GM12892 (cell line): Measurements from ENCODE around the gene UBXN2A.
"Not testable (repeated sequence)": the region's sequence is repeated elsewhere in the genome, so short reads cannot be mapped to it uniquely, and the experiment has no call there.

ENCODE experiments used
- DNase-seq: peaks from one replicate; pipeline ENCODE4 v3.0.0; 2011; ENCODE audit not compliant: insufficient read length
- FAIRE-seq: peaks from 2 replicates; lab custom pipeline; 2011; peaks lifted over from hg19 to GRCh38; lab: Jason Lieb, UNC
- POLR2A ChIP-seq: IDR thresholded peaks from 2 replicates; pipeline ENCODE4 v1.6.1; 2011; ENCODE audit warnings: low read depth, low read length, control low read depth
- POLR2AphosphoS5 ChIP-seq: IDR thresholded peaks from 2 replicates; pipeline ENCODE4 v1.6.1; 2011; ENCODE audit warnings: low read depth, low read length, control low read depth
- TAF1 ChIP-seq: IDR thresholded peaks from 2 replicates; pipeline ENCODE4 v1.6.1; 2011; ENCODE audit warnings: low read depth, mild to moderate bottlenecking, control low read depth, low read length, borderline replicate concordance

UBXN2A gene

GRCh38 chr2:23947350-23947749 is 7.1 kb downstream of the UBXN2A start:
- DNase-seq (no peak), FAIRE-seq (no peak)
- TF ChIP-seq POLR2A (no peak), TAF1 (no peak), POLR2AphosphoS5 (no peak)

DNA sequence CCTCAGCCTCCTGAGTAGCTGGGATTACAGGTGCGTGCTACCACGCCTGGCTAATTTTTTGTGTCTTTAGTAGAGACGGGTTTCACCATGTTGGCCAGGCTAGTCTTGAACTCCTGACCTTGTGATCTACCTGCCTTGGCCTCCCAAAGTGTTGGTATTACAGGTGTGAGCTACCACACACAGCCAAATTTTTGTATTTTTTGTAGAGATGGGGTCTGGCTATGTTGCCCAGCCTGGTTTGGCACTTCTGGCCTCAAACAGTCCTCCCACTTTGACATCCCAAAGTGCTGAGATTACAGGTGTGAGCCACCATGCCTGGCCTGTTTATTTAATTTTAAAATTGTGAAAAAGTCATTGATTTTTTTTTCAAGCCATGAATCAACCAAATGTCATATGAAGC is 12.3 kb downstream of the UBXN2A start:
- FAIRE-seq, DNase-seq: not testable (repeated sequence)

DNA sequence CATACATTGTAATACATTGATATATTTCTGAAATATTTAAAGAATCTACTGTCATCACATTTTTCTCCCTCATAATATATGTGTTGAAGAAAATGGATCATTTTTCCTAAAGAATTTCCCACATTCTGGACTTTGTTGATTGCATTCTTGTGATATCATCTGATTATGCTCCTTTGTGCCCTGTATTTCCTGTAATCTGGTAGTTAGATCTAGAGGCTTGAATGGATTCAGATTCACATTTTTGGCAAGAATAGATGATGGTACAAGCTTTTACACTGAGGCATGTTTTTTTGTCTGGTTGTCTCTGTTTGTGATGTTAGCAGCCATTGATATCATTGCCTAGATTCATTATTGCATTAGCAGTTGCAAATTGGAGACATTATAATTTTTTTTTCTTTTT is 13.4 kb downstream of the UBXN2A start:
- DNase-seq (no peak), FAIRE-seq (no peak)
- TF ChIP-seq TAF1 (no peak), POLR2A (no peak), POLR2AphosphoS5 (no peak)

DNA sequence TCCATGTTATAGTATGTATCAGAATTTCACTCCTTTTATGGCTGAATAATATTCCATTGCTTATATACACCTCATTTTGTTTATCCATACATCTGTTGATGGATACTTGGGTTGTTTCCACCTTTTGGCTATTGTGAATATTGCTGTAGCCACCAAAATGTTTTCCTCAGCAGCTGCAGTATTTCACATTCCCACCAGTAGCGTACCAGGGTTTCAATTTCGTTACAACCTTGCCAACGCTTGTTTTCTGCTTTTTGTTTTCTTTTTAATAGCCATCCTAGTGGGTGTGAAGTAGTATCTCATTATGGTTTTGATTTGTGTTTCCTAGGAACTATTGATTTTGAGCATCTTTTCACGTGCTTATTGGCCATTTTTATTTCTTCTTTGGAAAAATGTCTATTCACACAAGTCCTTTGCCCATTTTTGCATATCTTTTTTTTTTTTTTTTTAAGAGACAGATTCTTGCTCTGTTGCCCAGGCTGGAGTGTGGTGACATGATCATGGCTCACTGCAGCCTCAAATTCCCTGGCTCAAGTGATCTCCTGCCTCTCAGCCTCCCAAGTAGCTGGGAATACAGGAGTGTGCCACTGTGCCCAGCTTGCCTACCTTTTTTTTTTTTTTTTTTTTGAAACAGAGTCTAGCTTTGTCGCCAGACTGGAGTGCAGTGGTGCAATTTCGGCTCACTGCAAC is 14.2 kb downstream of the UBXN2A start:
- DNase-seq (no peak), FAIRE-seq (no peak)
- TF ChIP-seq POLR2A (no peak), TAF1 (no peak), POLR2AphosphoS5 (no peak)

DNA sequence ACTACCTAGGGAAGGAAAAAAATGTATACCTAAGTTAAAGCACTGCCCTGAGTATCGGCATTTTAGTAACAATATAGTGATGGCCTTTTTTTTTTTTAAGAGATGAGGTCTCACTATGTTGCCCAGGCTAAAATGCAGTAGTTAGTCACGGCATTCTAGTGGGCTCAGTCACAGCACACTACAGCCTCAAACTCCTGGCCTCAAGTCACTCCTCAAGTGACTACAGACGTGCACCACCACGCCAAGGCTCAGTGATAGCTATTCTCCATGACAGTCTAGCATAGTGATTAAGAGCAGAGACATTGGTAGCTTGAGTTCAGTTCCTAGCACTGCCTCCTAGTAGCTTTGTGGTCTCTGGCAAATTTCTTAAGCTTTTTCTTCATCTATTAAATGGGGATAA is 27.6 kb downstream of the UBXN2A start:
- DNase-seq: no peak
- no peak for TF ChIP-seq POLR2AphosphoS5
- no peak for TF ChIP-seq TAF1
- TF ChIP-seq POLR2A: no peak

DNA sequence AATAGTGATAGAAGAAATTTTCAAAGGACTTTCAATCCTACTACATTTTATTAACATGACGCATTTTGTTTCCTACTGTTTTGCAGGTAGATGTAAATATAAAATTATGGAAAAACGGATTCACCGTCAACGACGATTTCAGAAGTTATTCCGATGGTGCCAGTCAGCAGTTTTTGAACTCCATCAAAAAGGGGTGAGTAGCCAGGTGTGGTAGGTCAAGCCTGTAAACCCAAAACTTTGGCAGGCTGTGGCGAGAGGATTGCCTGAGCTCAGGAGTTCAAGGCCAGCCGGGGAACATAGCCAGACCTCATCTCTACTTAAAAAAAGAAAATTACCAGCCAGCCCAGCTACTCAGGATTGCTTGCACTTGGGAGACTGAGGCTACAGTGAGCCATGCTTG is 36.6 kb downstream of the UBXN2A start:
- TF ChIP-seq POLR2A (no peak), POLR2AphosphoS5 (no peak), TAF1 (no peak)
- DNase-seq (no peak), FAIRE-seq (no peak)

More for the DNA sequence above, 27.6 kb downstream of the UBXN2A start:
- no peak for FAIRE-seq

GRCh38 chr2:23988371-23988770 is 48.1 kb downstream of the UBXN2A start:
- no peak for TF ChIP-seq POLR2AphosphoS5
- DNase-seq (no peak), FAIRE-seq (peak; percentile 5)

GRCh38 chr2:23992931-23993330 is 52.7 kb downstream of the UBXN2A start:
- no peak for FAIRE-seq
- no peak for DNase-seq
- TF ChIP-seq TAF1 (no peak), POLR2AphosphoS5 (no peak), POLR2A (no peak)

DNA sequence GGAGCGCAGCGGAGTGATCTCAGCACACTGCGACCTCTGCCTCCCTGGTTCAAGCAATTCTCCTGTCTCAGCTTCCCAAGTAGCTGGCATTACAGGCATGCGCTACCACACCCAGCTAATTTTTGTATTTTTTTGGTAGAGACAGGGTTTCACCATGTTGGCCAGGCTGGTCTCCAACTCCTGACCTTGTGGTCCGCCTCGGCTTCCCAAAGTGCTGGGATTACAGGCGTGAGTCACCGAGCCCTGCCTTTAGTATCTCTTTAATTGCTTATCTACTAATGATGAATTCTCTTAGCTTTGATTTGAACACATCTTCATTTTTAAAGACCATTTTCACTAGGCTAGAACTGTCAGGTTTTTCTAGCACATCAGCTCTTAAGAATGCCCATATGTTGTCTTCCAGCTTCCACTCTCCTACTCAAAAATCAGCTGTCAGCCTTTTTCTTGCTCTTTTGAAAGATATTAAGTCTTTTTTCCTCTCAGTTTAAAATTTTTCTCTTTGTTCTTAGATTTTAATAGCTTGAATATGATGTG is 53.5 kb downstream of the UBXN2A start:
- FAIRE-seq (no peak), DNase-seq (no peak)
- no peak for TF ChIP-seq POLR2AphosphoS5
- no peak for TF ChIP-seq POLR2A
- no peak for TF ChIP-seq TAF1

- TF ChIP-seq TAF1: no peak
- no peak for TF ChIP-seq POLR2AphosphoS5
- TF ChIP-seq POLR2A: no peak
- DNase-seq (no peak), FAIRE-seq (no peak)
Observed at GRCh38 chr2:23994567-23994966, 54.3 kb downstream of the UBXN2A start.

GRCh38 chr2:24007693-24008092 is 67.4 kb downstream of the UBXN2A start:
- TF ChIP-seq POLR2AphosphoS5: no peak
- TF ChIP-seq POLR2A: no peak
- no peak for TF ChIP-seq TAF1
- FAIRE-seq: no peak

GRCh38 chr2:24008672-24009366 is 68.6 kb downstream of the UBXN2A start:
- no peak for FAIRE-seq
- TF ChIP-seq TAF1 (no peak), POLR2AphosphoS5 (no peak), POLR2A (no peak)
- no peak for DNase-seq

More at GRCh38 chr2:24007693-24008092, 67.4 kb downstream of the UBXN2A start:
- DNase-seq: no peak

- DNase-seq (no peak), FAIRE-seq (no peak)
- TF ChIP-seq TAF1: no peak
- no peak for TF ChIP-seq POLR2A
- TF ChIP-seq POLR2AphosphoS5: no peak
Observed at GRCh38 chr2:24009367-24009679, 69.1 kb downstream of the UBXN2A start.
